Loucy (cell line): ENCODE results near the gene C8B.

ENCODE experiments used
- CTCF ChIP-seq: fragments of 200-600 bp; sonication (generic); conservative IDR thresholded peaks from 2 replicates; pipeline ENCODE4 v1.5.1; 2014; ENCODE audit warnings: mild to moderate bottlenecking, antibody characterized with exemption, low read length
- EZH2phosphoT487 ChIP-seq: fragments of 200-600 bp; IDR thresholded peaks from 2 replicates; pipeline ENCODE4 v1.6.1; 2018; ENCODE audit warnings: antibody characterized with exemption, mild to moderate bottlenecking, moderate library complexity, borderline replicate concordance

- no peak for TF ChIP-seq CTCF
- TF ChIP-seq EZH2phosphoT487: no peak
These were observed 42.6 kb downstream of the C8B start for GRCh38 chr1:56923201-56923600.
